Sigmoid colon (tissue), 4 donors: ENCODE measurements around the gene NFX1.

Experiments used
- EP300 ChIP-seq, 4 donors: sonication (generic); formaldehyde crosslinking; IDR thresholded peaks; one replicate each; pipeline ENCODE4 v1.6.1; 2017; ENCODE audit warnings: antibody characterized with exemption in 4 of 4
- POLR2A ChIP-seq, 2 donors: fragments of 450-650 bp; IDR thresholded peaks; one replicate each; pipeline ENCODE4 v1.6.1; 2016; ENCODE audit warnings: antibody characterized with exemption in 2 of 2, mild to moderate bottlenecking in 2 of 2, moderate library complexity in 2 of 2
- TF ChIP-seq, protein P1 (sequence below), 4 experiments: fragments of 450-650 bp in 3 of 4; fragments of 200-600 bp in 1 of 4; IDR thresholded peaks; one replicate each; pipeline ENCODE4 v1.5.1; 2016 to 2019; ENCODE audit warnings: antibody characterized with exemption in 4 of 4, mild to moderate bottlenecking in 3 of 4, moderate library complexity in 2 of 4

DNA sequence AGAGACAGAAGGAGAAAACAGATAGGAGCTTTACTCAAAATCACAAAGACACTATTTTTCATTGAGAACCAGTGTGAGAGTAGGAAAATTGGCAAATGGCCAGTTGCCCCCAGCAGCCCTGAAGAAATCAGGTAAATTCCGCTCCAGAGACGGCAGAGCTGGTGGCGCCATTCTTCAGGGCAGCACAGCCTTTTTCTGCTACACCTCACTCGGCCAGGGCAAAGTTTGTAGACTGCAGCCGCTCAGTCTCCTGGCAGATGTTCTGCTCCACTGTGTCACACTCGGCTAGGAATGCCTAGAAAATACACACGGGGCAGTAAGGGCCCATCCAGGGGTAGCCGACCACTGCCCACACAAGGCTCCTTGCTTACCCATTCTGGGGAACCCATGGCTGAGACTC, 35.3 kb upstream of the NFX1 start:
- TF ChIP-seq, protein P1, sequence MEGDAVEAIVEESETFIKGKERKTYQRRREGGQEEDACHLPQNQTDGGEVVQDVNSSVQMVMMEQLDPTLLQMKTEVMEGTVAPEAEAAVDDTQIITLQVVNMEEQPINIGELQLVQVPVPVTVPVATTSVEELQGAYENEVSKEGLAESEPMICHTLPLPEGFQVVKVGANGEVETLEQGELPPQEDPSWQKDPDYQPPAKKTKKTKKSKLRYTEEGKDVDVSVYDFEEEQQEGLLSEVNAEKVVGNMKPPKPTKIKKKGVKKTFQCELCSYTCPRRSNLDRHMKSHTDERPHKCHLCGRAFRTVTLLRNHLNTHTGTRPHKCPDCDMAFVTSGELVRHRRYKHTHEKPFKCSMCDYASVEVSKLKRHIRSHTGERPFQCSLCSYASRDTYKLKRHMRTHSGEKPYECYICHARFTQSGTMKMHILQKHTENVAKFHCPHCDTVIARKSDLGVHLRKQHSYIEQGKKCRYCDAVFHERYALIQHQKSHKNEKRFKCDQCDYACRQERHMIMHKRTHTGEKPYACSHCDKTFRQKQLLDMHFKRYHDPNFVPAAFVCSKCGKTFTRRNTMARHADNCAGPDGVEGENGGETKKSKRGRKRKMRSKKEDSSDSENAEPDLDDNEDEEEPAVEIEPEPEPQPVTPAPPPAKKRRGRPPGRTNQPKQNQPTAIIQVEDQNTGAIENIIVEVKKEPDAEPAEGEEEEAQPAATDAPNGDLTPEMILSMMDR (IDR thresholded peaks at IDR 0.05), result no peak
- TF ChIP-seq POLR2A (IDR thresholded peaks at IDR 0.05), result no peak
- TF ChIP-seq EP300 (IDR thresholded peaks at IDR 0.05), result no peak
